Stimulated activated CD4-positive, alpha-beta T cell treated with anti-CD3 and anti-CD28 coated beads, Interleukin-2, amount 100 ng/mL, for 4 hours (primary cell): ENCODE results near the gene RASSF9.

Source experiments
- DNase-seq: peaks from one replicate; pipeline ENCODE4 v3.0.0-alpha.2; 2020; ENCODE audit warnings: low read depth

The RASSF9 gene

DNA sequence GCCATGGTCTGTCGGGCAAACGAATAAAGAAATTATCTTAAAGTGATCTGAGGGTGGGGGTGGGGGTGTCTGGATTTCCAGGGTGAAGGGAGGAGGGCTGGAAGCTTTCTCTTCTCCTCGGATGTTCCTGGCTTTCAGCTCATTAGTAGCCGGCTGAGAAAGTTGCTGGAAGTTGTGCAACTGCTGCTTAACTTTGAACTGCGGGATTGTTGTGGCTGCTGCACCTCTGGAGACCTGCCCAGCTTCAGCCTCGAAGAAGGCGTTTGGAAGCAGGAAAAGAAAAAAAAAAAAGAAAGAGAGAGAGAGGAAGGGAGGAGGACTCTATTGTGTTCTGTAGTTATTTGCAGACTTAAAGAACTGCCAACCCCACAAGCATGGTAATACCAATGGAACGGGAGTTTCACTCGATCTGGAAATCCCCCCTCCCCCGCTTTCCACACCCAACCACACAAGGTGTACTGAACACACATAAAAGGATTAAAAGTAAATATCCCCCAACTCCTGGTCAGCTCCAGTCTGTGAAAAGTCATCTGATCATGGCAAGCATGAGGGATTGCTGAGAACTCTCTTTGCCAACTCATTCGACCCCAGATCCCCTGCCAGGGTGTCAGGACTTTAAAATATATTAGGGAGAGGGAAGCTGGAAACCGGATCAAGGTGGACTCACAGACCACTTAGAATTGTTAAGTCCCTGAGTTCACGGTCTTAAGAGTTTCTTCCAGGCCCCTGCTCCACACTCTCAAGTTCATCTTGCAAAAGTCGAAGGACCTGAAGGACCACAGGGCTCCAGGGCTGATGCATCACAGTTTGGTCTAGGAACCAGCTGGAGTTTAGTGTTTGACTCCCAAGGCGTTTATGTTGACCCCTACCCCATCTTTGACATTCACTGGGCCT, at the start of gene RASSF9:
Gene RASSF9 (minus strand): TSS at position 213 of the 894 bp plus-strand sequence. CDS start 208 bp downstream, at position 5.
- no peak for DNase-seq

DNA sequence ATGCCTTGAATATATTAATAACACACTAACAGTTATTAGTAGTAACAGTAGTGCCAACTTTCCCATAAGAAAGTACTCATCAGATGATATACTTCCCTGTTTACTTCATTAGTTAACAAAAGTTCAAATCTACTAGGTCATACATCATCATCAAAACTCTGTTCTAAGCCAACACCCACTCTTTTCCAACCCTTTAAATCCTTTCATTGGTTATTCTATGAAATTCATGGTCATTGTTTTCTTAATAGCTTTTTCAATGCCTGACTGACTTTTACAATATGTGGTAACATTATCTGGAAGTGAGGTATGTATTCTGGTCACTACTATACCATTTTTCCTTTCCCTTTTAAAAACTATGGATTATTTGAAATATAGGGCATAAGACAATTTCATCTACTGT, 47.6 kb upstream of the RASSF9 start:
- DNase-seq, result no peak

DNA sequence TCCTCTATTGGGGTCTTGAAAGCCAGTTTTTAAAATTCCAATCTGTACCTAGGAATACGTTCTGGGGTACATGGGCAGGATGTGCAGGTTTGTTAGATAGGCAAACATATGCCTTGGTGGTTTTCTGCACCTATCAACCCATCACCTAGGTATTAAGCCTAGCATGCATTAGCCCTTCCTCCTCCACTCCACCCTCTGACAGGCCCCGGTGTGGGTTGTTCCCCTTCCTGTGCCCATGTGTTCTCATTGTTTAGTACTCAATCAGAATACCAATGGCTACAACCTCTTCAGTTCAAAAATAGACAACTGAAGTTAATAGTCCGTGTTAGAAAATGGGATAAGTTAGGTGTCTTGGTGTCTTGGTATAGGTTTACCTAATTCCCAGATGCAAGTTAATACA, 41.2 kb upstream of the RASSF9 start:
- no peak for DNase-seq

DNA sequence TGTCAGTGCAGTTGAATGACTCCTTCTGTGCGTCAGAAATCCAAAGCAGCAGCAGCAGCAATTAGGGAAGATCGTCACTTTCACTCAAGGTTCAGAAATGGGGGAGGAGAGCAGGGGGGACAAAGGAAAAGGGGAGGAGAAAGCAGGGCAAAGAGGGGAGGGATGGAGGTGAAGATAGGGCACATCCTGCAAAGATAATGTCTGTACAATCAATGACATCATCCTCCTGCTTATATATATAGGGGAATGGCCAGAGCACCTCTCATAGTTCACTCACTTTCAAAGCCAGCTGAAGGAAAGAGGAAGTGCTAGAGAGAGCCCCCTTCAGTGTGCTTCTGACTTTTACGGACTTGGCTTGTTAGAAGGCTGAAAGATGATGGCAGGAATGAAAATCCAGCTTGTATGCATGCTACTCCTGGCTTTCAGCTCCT, 37.8 kb upstream of the RASSF9 start, which contains the start of gene NTS:
Gene NTS (plus strand): TSS at position 265 of the 431 bp plus-strand sequence. CDS start 109 bp downstream, at position 374.
- DNase-seq, result no peak

DNA sequence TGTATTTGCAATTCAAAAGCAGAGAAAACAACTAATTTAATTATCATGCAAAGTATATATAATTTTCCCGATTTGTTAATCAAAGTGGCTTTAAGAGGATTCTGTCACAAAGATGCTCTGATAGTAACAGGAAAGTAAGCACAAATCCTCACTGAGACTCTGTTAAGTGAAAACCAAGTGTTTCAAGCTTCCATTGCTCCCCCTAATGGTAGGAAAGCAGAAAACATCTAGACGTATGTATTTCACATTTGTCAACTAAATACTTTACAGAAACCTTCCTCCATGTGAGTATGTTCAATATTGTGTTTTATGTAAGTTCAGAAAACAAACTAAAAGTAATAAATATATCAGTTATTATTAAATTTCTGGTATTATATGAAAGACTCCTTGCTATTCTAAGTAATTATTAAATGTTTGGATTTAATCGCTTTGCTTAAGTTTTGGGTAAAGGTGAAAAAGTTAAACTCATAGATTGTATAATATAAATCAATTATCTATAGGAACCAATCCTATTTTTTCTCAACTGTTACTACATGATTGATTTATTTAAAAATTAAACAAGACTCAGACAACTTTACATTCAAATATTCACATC, 36.4 kb upstream of the RASSF9 start:
- no peak for DNase-seq

DNA sequence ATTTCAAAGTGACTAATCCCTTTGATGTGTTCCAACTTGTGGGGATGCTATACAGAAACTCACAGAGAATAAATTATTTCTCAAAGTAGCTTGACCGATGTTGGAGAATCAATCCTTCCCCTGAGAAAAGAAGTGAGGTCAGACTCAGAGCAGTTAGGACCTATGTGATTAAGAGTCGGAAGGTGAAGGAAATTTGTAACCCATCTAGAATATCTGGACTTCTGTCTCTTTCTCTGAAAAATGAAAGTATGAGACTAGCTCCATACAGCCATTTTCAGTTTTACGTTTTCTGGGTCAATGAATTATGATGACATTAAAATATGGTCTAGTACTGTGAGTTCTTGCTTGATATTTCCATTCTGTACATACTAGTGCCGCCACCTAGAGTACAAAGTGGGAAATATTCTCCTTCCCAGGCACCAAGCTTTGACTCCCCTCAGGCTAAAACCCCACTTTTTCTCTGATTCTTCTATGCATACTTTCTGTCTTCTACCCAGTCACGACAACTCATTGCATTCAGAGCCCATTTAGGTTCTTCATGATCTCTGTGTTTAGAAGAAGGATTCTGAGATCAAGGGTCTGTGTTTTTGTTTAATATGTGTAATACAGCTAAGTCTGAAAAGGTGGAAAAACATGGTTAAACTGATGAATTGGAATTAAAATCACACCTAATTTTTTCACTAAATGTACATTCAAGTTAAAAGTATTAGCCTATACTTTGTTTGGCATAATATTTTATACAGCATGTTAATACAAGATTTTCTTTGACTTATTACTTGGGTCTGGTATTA, 31.0 kb upstream of the RASSF9 start:
- DNase-seq, result no peak

DNA sequence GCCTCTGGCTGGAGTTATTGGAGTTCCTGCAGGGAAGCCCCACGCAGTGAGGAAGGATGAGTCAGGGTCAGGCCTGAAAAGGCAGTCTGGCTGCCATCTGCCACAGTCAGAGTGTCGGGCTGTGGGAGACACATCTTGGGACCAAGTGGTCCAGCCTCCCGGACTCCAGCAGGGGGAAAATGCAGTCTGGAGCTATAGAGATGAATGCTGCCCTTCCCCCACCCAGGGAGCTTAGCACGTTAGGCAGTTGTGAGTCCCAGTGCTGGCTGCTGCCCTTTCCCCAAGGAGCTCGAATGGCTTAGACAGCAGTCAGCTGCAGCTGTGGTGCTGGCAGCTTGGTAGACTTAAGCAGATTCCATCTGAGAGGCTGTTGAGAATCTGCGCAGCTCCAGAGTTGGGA, 29.7 kb upstream of the RASSF9 start:
- DNase-seq, result no peak

DNA sequence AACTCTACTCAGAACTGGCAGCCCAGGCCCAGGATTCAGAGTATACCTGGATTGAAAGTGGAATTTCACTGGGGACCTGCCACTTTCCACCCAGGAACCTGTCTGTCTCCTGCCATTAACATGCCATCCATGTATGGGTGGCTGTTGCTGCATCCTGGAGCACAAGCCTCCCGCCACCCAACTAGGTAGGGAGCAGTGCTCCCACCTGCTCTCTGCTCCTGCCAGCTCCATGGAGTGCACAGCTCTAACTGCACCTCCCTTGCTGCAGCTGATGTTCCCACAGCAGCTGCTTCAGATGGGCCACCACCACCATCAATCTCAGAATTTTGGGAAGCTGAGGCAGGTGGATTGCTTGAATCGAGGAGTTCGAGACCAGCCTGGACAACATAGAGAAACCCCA, 20.8 kb upstream of the RASSF9 start:
- no peak for DNase-seq

DNA sequence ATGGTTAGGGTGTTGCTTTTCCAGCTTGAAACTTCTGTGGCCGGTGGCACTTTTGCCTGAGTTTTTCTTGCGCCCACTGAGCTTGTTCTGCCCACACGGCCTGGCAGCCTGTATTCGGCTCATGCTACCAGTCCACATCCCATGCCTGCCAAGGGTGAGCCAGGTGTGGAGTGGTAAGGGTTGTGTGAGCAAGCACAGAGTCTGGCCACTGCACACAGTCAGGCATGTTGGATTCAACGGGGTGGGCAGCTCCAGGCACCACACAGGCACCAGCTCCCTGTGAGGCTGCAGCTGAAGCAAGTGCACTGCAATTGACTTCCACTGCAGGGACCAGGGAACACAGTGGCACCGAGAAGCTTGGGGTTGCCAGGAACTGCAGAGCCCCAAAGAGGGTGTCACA, 19.1 kb upstream of the RASSF9 start:
- DNase-seq, result no peak

DNA sequence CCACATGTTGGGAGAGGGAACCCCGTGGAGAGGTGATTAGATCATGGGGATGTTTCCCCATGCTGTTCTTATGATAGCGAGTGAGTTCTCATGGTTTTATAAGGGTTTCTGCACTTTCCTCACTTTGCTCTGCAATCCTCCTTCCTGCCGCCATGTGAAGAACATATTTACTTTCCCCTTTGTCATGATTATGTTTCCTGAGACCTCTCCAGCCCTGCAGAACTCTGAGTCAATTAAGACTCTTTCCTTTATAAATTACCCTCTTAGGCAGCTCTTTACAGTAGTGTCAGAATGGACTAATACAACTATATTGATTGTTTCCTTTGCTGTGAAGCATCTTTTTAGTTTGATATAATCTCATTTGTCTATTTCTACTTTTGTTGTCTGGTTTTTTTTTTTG, 13.1 kb upstream of the RASSF9 start:
- DNase-seq, result no peak

DNA sequence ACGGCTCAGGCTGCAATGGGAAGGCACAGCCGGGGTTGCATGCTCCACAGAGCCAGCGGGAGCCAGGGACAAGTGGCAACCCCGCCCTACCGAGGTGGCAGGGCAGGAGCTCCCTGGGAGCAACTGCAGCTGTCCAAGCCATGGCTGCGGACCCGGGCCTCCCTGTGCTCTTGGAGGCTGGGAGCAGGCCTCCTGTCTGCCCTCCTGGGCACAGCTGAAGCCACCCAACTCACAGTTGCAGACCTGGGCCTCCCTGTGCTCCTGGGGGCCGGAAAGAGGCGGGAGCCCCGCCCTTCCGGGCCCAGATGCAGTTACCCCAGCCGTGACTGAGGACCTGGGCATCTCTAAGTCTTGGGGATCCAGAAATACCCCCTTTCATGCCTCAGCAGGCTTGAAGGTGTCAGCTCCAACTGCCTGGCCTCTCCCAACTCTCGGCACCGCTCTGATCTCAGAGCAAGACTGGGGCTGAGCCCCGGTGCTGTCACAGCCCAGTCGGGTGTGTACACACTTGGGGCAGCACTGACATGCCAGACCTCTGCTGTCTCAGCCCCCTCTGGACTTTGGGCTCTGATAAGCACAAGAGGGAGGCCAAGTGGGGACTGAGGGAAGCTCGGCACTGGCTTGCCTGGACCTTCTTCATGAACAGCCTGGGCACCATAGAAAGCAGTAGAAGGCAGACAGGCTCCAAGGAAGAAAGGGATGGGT, 7.5 kb upstream of the RASSF9 start:
- DNase-seq, result no peak

DNA sequence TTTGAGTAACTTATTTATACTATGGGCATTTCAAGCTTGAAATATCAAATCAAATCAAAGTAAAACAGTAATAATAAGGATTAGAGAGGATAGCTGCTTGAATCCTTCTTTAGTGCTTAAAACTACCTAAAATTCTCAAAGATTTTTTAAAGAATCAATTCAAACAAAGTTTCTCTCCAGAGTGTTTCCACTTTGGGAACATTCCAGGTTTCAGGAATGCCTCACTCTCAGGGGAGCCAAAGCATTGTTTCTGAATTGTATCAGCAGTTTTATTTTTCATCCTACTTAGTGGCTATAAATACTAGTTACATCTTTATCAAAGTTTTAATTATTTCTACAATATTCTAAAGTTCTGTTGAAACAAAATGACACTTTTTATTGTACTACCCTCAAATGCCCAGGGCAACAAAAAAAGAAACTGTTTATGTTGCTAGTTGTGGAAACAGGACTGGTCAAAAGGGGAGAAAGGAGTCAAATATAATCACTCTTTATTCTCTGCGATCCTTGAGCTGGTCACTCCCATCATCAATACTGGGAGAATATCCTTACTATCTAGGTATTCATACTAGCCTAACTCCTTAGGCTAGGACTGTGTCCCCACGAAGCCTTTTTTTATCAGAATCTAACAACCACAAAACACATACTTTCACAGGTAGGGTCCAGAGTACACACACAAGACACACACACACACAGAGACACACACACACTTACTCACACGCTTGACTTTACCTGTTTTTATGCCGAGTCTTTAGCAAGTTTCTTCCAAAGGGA, 598 bp downstream of the RASSF9 start:
- DNase-seq, result no peak

DNA sequence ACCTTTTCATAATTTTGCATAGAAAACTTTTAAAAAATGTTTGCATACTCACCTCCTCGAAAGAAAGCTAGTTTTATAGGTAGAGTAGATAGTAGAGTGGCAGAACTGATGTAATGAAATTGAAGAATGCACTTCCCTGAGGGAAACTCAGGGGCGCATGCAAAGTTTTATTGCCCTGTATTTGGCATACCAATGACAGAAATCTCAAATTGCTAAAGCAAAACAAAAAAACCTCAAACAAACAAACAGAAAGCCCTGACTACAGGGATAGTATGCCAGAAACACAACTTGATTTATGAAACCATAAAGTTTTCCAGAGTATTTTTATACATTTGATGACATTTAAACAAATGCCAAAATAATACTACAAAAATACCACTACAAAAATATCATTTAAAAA, 1.8 kb downstream of the RASSF9 start:
- no peak for DNase-seq

DNA sequence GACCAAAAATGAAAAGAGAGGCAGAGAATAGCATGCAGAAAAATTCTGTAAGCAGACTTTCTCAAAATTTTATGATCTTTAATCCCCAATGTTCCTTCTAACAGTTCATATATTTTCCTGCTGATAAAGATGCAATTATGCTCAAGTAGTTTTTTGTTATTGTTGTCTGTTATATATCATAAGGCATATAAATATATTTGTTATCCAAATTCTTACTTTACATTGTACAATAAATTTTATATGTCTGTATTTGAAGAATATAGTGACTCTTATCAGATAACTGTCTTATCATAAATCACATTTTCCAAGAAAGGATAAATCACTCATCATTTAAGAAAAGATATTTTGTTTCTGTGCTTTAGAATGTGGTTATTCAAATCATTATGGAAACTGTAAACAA, 2.6 kb downstream of the RASSF9 start:
- no peak for DNase-seq

DNA sequence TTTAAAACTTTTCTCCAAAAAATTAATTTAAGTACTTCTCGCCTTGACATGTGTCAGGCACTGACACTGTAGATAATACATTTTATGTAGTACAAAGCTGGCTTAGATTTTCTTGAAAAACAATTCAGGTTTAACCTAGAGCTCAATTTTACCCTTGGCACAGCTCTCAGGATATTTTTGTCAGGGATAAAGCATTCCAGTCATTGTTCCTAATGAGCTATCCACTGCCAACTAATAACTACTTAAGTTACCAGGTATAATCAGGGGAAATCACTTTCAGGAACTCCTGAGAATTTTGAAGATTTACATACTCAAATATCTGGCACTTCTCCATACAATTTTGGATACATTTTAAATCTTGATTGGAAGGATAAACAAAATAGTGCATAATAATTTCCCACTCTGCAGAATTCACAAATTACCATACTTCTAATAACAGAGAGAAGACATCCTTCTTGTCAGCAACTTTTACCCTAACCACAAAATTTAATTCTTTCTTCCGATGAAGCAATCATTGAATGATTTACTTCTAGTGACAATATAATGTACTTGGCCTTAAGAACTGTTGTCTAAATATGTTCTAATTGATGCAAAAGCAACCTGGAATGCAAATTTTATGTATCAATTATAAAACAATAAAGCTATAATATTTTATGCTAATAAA, 4.8 kb downstream of the RASSF9 start:
- DNase-seq, result no peak

DNA sequence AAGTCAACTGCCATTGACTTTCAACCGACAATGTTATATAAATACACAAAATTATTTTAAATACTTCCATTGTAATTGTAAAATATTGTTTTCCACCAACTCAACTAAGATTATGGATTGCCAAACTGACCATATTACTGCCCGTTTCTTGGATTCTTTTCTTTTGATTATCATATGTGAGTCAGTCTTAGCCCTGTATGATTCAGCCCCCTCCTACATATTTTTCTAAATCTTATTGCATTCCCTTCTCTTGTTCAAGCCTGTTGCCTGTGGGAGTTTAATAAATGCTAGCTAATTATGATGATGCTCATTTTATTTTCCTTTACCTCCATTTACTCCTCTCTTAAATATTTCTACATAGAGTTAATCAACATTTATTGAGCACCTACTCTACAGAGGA, 6.8 kb downstream of the RASSF9 start:
- no peak for DNase-seq

DNA sequence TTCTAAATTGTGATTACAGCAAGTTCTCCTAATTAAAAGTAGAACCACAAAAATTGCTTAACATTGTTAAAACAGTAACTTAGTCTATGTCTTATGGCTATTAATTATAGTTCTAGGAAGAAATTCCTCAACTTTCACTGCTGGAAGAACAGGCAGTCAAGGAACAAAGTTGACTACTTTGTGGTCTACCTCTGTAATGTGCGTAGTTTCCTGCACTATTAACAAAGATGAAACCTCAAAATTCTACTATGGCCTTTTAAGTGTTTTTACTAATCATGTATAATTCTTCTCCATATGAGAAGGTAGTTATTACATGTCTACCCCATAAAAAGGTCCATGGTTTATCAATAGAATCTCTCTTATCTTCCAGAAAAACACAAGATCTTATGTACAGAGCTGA, 7.6 kb downstream of the RASSF9 start:
- DNase-seq, result no peak

DNA sequence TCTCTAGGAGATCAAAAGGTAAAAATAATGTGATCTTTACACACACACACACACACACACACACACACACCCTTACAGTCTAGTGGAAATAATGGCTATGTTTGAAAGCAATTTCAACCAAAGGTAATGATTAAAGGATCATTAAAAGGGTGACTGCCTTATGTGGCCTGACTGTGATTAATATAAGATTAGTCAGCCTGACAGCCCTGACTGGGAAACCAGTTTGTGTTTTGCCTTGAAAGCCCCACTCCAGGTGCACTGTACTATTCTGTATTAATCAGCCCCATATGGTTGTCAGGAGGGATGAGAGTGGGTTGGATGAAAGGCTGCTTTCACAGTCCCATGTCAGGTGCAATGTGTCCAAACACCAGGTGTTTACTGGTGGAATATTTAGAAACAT, 10.5 kb downstream of the RASSF9 start:
- no peak for DNase-seq

DNA sequence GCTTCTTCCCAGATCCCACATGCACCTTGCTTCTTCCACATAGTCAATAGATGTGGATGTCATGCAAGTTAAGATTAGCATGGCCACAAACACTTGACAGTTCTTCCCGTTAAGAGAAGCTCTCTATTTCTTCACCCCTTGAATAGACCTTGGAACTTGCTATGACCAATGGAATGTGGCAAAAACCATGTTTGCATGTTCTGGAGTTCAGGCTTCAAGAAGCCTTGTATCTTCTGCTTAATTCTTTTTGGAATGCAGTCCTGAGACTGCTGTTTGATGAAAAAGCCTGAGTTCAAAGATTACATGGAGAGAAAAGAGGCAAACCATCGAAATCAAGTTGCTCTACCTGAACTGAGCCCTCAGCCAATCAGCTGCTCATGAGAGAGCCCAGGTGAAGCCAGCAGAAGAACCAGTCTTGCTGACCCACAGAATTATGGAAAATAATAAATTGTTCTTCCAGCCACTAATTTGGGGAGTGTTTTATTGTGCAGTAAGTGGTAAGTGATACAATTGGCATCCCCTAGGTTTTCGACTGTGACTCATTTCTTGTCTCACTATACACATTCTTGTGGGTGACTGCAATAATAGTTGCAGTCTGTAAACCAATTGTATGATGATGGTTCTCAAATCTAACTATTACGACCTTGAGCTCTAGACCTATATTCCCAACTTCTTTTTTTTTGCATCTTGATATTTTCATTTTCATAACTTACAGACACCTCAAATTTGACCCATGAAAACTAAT, 12.6 kb downstream of the RASSF9 start:
- DNase-seq, result no peak

DNA sequence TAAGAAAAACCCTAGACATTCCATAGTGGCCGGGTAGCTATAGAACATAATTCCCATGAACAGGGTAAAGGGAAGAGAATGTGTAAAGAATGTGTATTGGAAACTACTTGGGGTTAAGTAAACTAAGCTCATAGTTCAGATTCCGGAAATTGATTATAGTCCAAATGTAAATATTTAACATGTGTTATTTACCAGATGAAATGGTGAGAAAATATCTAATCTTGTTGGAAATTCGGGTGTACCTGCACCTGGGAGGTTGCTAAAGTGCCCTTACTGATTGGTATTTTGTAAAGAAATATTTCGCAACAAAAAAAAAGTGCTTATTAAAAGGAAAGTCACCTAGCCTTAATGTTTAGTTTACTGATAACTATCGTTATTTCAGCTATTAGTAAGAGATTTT, 14.4 kb downstream of the RASSF9 start:
- DNase-seq, result no peak
